Keratinocyte (primary cell): ENCODE results near the gene MAP3K9. TPM values are rescaled to one million over a fixed set of nuclear protein-coding genes. Genes with fewer than 3 reads are reported as not detected.

Experiments used
- DNase-seq: peaks from one replicate; pipeline ENCODE4 v3.0.0-alpha.2; 2011; ENCODE audit warnings: low read depth, missing footprints, low spot score
- FAIRE-seq: peaks from 2 replicates; lab custom pipeline; 2011; peaks lifted over from hg19 to GRCh38; lab: Jason Lieb, UNC
- H2AFZ ChIP-seq: 2 replicates; pipeline ENCODE4 v1.6.0; 2012; ENCODE audit warnings: low read length, control low read depth, inconsistent platforms; ENCODE audit not compliant: control insufficient read depth
- H3K27ac ChIP-seq: 2 replicates; pipeline ENCODE4 v1.5.1; 2011; ENCODE audit warnings: low read length; ENCODE audit not compliant: control insufficient read depth, insufficient read depth
- H3K27me3 ChIP-seq: 3 replicates; pipeline ENCODE4 v1.6.0; 2011; ENCODE audit warnings: low read length; ENCODE audit not compliant: control insufficient read depth, insufficient read depth; ENCODE audit errors: extremely low read depth
- H3K36me3 ChIP-seq, 2 experiments: 2 replicates in 1 of 2; 3 replicates in 1 of 2; pipeline ENCODE4 v1.5.1; 2011; ENCODE audit warnings: low read length in 2 of 2, mild to moderate bottlenecking in 1 of 2; ENCODE audit not compliant: control insufficient read depth in 2 of 2, insufficient read depth in 2 of 2; ENCODE audit errors: extremely low read depth in 1 of 2
- H3K4me1 ChIP-seq: 3 replicates; pipeline ENCODE4 v1.5.1; 2011; ENCODE audit warnings: low read length; ENCODE audit not compliant: control insufficient read depth, insufficient read depth; ENCODE audit errors: extremely low read depth
- H3K4me2 ChIP-seq: 3 replicates; pipeline ENCODE4 v1.6.0; 2011; ENCODE audit warnings: low read depth, low read length; ENCODE audit not compliant: control insufficient read depth, insufficient read depth; ENCODE audit errors: extremely low read depth
- H3K4me3 ChIP-seq, 3 experiments: fragments of 200-600 bp in 1 of 3; sonication (generic) in 1 of 3; 2 replicates in 2 of 3; 3 replicates in 1 of 3; pipeline ENCODE4 v1.5.1; 2011 to 2016; ENCODE audit warnings: low read length in 3 of 3, mild to moderate bottlenecking in 3 of 3, control low read depth in 2 of 3, inconsistent platforms in 1 of 3, low read depth in 1 of 3, mixed read lengths in 1 of 3, mixed run types in 1 of 3, moderate library complexity in 1 of 3; ENCODE audit not compliant: control insufficient read depth in 2 of 3, insufficient read depth in 2 of 3; ENCODE audit errors: extremely low read depth in 1 of 3
- H3K79me2 ChIP-seq: 2 replicates; pipeline ENCODE4 v1.6.0; 2012; ENCODE audit warnings: low read length; ENCODE audit not compliant: control insufficient read depth, insufficient read depth
- H3K9ac ChIP-seq: 3 replicates; pipeline ENCODE4 v1.6.0; 2011; ENCODE audit warnings: low read length; ENCODE audit not compliant: control insufficient read depth, insufficient read depth; ENCODE audit errors: extremely low read depth
- H3K9me1 ChIP-seq: 3 replicates; pipeline ENCODE4 v1.6.0; 2011; ENCODE audit warnings: low read length; ENCODE audit not compliant: control insufficient read depth, insufficient read depth; ENCODE audit errors: extremely low read depth
- H3K9me3 ChIP-seq: 2 replicates; pipeline ENCODE4 v1.5.1; 2012; ENCODE audit warnings: low read depth, low read length; ENCODE audit not compliant: control insufficient read depth
- H4K20me1 ChIP-seq: 3 replicates; pipeline ENCODE4 v1.6.0; 2011; ENCODE audit warnings: low read length; ENCODE audit not compliant: control insufficient read depth, insufficient read depth; ENCODE audit errors: extremely low read depth
- EZH2 ChIP-seq: IDR thresholded peaks from one replicate; pipeline ENCODE4 v1.6.1; 2012; ENCODE audit warnings: inconsistent platforms, mild to moderate bottlenecking, low read length, moderate library complexity
- dilution Hi-C: fragments of 300-500 bp; cut with MboI; formaldehyde crosslinking; loops from one replicate; pipeline ENCODE4 v1.7.0; 2020; ENCODE audit warnings: low sequenced_read_pairs; ENCODE audit not compliant: extremely low pct_ligation_motif_present
- polyA plus RNA-seq, 5 experiments: library from polyadenylated mRNA; depleted of rRNA in 3 of 5; stranded (reverse) in 3 of 5; stranded (forward) in 1 of 5; unstranded in 1 of 5; fragments of >200 nt; gene quantifications; 1 replicate in 1 of 5; 2 replicates in 3 of 5; 3 replicates in 1 of 5; pipeline versions ENCODE4 v1.2.1 to v1.2.3, GENCODE V29; 2011 to 2012; ENCODE audit warnings: missing spikeins in 2 of 5, low read depth in 1 of 5, low replicate concordance in 1 of 5
- TF ChIP-seq, protein P1 (sequence below), 3 experiments: IDR thresholded peaks in 1 of 3; conservative IDR thresholded peaks in 1 of 3; optimal IDR thresholded peaks in 1 of 3; 2 replicates in 2 of 3; 3 replicates in 1 of 3; pipeline versions ENCODE3 to v1.5.1; 2011; ENCODE audit warnings: low read length in 3 of 3, mild to moderate bottlenecking in 3 of 3, moderate library complexity in 2 of 3, control low read depth in 1 of 3, inconsistent platforms in 1 of 3; ENCODE audit not compliant: insufficient read depth in 2 of 3; ENCODE audit errors: extremely low read depth in 1 of 3

Gene MAP3K9
- polyA plus RNA-seq, 1 donor (not counting 4 experiments of a cell fraction or from before 2014, with no cell fraction given), result 7.2 TPM

DNA sequence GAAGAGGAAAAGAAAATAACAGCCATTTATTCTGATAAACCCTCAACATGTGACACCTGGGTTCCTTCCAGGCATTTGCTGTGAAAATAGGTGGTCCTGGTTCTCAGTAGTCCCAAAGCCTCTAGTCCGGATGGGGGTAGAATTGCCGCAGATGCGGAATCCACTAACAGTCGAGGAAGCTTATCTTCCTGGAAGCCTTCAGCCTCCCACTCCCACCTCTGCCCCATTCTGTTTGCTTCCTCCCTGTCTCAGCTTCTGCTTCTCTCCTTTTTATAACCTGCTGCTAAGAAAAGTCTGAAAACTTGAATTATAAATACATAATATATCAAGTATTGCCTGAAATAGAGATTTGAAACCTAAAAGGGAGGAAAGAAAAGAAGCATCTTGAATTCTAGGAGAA lies 14.0 kb upstream of the MAP3K9 start:
- Histone ChIP-seq H3K79me2 (no peaks in the 10 kb centered on the region), H3K36me3 (no peaks in the 10 kb centered on the region), H3K4me2 (peak overlapping the region; percentile 87), H4K20me1 (no peaks in the 10 kb centered on the region), H3K9me1 (no peaks in the 10 kb centered on the region), H3K4me1 (peaks cover 2% of the 10 kb centered on the region), H3K9ac (no peak overlapping the region), H2AFZ (no peak overlapping the region), H3K27me3 (no peaks in the 10 kb centered on the region), H3K4me3 (no peak overlapping the region), H3K9me3 (no peaks in the 10 kb centered on the region), H3K27ac (no peak overlapping the region)
- FAIRE-seq (no peak), DNase-seq (no peak)
- dilution Hi-C loops, result no loop called here
- TF ChIP-seq, protein P1, sequence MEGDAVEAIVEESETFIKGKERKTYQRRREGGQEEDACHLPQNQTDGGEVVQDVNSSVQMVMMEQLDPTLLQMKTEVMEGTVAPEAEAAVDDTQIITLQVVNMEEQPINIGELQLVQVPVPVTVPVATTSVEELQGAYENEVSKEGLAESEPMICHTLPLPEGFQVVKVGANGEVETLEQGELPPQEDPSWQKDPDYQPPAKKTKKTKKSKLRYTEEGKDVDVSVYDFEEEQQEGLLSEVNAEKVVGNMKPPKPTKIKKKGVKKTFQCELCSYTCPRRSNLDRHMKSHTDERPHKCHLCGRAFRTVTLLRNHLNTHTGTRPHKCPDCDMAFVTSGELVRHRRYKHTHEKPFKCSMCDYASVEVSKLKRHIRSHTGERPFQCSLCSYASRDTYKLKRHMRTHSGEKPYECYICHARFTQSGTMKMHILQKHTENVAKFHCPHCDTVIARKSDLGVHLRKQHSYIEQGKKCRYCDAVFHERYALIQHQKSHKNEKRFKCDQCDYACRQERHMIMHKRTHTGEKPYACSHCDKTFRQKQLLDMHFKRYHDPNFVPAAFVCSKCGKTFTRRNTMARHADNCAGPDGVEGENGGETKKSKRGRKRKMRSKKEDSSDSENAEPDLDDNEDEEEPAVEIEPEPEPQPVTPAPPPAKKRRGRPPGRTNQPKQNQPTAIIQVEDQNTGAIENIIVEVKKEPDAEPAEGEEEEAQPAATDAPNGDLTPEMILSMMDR (optimal IDR thresholded peaks at IDR 0.05 in 1 of 3, IDR thresholded peaks at IDR 0.05 in 1 of 3, conservative IDR thresholded peaks at IDR 0.05 in 1 of 3; ENCODE audit: extremely low read depth in 1 of 3, insufficient read depth in 2 of 3, low read length in 3 of 3), result no peak
- no peak for TF ChIP-seq EZH2

DNA sequence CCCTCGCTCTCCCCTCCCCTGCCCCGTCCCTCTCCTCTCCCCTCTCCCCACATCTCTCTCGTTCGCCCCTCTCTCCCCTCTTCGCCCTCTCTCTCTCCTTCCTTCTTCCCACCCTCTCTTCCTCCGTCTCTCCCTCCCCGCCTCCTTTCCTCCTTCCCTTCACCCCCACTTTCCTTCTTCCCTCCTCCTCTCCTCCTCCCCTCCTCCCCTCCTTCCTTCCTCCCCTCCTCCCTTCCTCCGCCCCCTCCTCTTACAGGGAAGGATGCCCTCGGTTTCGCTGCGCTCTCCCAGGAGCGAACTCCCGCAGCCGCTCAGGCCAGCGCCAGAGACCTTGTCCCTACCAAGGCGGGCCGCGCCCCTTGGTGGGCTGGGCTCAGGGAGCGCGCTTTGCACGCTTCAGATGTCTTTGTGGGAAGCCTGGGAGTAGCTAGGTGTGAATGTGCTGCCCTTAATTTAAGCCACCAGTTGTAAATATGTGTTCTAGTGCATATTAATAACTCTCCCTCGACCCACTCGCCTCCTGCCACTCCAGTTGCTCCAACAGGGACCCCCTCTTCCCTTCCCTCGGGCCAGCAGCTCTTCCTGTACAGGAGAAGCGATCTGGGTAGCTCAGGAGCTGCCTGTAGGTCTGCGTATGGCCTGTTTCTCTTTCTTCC lies 13.3 kb upstream of the MAP3K9 start:
- Histone ChIP-seq H3K4me2 (peak overlapping the region; percentile 87), H3K4me3 (peak overlapping the region; percentile 53 to 82 (median 75)), H4K20me1 (no peaks in the 10 kb centered on the region), H3K27me3 (no peaks in the 10 kb centered on the region), H3K79me2 (no peaks in the 10 kb centered on the region), H3K4me1 (peaks cover 2% of the 10 kb centered on the region), H3K9me1 (no peaks in the 10 kb centered on the region), H3K27ac (no peak overlapping the region), H3K36me3 (no peaks in the 10 kb centered on the region), H2AFZ (peak overlapping the region; percentile 94), H3K9ac (peak overlapping the region; percentile 73), H3K9me3 (no peaks in the 10 kb centered on the region)
- TF ChIP-seq, protein P1 (optimal IDR thresholded peaks at IDR 0.05 in 1 of 3, IDR thresholded peaks at IDR 0.05 in 1 of 3, conservative IDR thresholded peaks at IDR 0.05 in 1 of 3; ENCODE audit: extremely low read depth in 1 of 3, insufficient read depth in 2 of 3, low read length in 3 of 3), result no peak
- TF ChIP-seq EZH2, result no peak
- no peak for FAIRE-seq
- dilution Hi-C loops, result no loop called here
- DNase-seq, result no peak
